K562 (cell line): ENCODE data around the gene ALG12.

Experiments used
- ZNF224 ChIP-seq: sonication (generic); formaldehyde crosslinking; IDR thresholded peaks from 2 replicates; pipeline ENCODE4 v1.8.0; 2022; ENCODE audit warnings: mild to moderate bottlenecking, missing genetic modification reagents
- TF ChIP-seq, protein P1 (sequence below), 3 experiments: IDR thresholded peaks in 2 of 3; conservative IDR thresholded peaks in 1 of 3; 2 replicates each; pipeline ENCODE4 v1.5.1; 2011 to 2012; ENCODE audit warnings: low read length in 3 of 3, mild to moderate bottlenecking in 3 of 3, control low read depth in 2 of 3, improper control_type of control experiment in 1 of 3, inconsistent platforms in 1 of 3, low read depth in 1 of 3, mixed read lengths in 1 of 3, moderate library complexity in 1 of 3; ENCODE audit not compliant: insufficient read depth in 2 of 3

- no peak for TF ChIP-seq ZNF224
- TF ChIP-seq, protein P1, sequence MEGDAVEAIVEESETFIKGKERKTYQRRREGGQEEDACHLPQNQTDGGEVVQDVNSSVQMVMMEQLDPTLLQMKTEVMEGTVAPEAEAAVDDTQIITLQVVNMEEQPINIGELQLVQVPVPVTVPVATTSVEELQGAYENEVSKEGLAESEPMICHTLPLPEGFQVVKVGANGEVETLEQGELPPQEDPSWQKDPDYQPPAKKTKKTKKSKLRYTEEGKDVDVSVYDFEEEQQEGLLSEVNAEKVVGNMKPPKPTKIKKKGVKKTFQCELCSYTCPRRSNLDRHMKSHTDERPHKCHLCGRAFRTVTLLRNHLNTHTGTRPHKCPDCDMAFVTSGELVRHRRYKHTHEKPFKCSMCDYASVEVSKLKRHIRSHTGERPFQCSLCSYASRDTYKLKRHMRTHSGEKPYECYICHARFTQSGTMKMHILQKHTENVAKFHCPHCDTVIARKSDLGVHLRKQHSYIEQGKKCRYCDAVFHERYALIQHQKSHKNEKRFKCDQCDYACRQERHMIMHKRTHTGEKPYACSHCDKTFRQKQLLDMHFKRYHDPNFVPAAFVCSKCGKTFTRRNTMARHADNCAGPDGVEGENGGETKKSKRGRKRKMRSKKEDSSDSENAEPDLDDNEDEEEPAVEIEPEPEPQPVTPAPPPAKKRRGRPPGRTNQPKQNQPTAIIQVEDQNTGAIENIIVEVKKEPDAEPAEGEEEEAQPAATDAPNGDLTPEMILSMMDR (IDR thresholded peaks at IDR 0.05 in 2 of 3, conservative IDR thresholded peaks at IDR 0.05 in 1 of 3; ENCODE audit: insufficient read depth in 2 of 3, low read depth in 1 of 3, low read length in 3 of 3): no peak
Measured at GRCh38 chr22:49892226-49892899, 25.9 kb downstream of the ALG12 start.
